Measurements from ENCODE around the gene EED.
"Not testable (repeated sequence)": the region's sequence is repeated elsewhere in the genome, so short reads cannot be mapped to it uniquely, and the experiment has no call there.

EED gene

DNA sequence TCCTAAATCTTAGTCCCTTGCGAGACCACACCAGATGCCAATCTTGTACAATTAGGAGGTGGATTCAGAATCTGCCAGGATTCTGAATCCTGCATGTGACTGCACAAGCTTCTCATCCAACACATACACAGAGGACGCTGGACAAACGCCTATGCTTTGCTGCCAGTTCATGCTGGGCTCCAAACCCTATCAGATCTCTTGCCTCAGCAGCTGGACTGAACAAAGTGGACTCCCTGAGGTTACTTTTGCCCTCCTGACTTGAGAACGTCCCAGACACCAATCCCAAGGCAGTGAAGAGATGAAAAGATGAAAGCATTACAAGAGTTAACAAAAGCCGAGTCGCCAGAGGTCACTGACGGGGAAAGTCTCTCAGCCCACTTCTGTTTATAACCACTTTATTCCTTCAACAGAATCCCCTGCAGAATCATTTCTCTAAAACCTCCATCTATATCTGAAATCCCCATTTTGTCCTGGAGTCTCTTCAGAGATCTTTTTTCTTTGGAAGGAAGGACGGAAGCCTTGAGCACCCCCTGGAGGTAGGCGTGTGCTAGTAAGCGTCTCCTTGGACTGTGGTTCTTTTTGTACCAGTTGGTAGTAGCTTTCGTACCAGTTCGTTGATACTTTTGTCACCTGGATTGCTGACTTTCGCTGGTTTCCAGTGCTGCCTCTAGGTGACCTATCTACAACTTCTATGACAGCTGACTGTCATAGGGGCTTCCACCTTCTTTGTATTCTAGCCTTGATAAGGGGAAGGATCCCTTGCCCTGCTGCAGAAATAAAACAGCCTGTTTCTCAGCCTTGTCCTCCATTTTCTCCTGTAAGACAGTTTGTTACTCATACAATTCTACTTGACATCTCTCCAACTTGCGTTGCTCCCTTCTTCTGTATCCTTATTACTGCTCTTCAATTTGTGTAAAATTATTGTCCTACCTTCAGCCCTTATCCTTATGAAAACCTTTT, 26.1 kb upstream of the EED start:
- DNase-seq = peak in 12 of 14 donors; percentile 10 to 67 (median 36)

DNA sequence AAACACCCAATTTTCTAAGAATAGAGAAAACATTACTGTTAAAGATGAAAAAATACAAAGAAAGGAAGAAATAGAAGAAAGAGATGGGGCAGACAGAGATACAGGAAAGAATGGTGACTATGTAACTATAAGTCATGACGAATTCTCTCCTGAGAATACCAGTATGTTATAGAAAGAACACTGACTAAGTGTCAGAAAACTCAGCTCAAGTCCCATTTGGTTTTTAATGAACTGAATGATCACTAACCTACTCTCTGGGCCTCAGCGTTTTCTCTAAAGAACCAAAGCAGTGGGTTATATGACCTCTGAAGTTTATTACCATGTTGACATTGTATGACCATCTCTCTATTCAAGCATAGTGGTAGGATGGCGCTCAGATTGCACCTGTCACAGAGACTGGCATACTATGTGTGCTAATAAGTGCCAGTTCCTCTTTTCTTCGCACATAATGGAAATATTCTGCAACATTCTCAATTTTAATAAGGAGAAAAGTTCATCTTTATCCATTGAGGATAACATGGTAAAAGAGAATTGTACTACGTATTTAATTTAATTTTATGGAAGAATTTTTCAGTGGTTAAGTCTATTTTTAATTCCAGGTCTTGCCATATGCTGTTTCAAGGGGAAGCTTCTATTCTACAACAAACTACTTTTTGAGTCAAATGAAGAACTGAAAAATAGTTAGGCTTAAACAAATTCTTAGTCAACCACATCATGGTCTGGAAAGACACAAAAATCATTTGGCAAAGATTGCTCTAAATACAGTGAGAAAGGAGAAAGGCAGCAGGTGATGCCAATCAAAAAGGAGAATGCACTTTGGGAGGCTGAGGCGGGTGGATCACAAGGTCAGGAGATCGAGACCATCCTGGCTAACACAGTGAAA, 25.0 kb upstream of the EED start:
- no peak for DNase-seq

DNA sequence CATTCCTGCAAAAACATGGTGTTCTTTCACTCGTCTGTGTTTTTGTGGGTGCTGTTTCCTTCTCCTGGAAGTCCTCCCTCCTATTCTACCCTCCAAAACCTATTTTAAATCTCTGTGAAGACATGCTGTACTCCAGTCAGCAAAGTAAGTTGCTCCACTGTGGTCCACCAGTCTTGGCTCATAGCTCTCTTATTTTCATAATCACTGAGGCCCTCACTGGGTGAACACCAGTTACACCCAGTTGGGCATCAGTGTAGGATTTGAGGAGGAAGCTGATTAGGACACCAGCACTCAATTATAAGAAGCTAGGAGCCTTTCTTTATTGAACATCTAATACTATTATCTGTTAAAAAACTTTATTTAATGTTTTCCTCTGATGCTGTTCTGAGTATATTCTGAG, 23.9 kb upstream of the EED start:
- DNase-seq = no peak

DNA sequence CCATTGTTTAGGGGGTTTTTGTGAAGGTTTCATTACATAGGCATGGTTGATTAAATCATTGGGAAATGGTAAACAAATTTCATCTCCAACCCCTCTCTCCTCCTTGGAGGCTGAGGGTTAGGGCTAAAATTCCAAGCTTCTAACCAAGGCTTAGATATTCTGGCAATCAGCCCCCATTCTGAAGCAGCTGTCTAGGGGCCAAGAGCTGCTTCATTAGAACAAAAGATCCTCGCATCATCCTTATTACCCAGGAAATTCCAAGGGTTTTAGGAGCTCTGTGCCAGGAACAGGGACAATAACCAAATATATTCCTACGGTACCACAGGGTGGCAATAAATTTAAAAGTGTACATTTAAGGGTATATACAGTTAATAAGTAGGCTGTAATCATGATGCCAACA, 22.5 kb upstream of the EED start:
- DNase-seq = no peak

DNA sequence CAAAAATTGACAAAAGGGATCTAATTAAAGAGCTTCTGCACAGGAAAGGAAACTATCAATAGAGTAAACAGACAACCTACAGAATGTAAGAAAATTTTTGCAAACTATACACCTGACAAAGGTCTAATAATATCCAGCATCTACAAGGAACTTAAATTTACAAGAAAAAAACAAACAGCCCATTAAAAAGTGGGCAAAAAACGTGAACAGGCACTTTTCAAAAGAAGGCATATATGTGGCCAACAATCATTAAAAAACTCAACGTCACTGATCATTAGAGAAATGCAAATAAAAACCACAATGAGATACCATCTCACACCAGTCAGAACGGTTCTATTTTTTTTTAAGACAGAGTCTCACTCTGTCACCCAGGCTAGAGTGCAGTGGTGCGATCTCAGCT, 20.0 kb upstream of the EED start:
- DNase-seq = not testable (repeated sequence)

DNA sequence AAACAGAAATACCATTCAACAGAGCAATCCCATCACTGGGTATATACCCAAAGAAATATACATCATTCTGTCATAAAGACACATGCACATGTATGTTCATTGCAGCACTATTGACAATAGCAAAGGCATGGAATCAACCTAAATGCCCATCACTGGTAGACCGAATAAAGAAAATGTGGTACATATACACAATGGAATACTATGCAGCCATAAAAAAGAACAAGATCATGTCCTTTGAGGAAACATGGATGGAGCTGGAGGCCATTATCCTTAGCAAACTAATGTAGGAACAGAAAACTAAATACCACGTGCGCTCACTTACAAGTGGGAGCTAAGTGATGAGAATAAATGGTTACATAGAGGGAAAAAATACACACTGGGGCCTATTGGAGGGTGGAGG, 19.2 kb upstream of the EED start:
- DNase-seq = not testable (repeated sequence)

DNA sequence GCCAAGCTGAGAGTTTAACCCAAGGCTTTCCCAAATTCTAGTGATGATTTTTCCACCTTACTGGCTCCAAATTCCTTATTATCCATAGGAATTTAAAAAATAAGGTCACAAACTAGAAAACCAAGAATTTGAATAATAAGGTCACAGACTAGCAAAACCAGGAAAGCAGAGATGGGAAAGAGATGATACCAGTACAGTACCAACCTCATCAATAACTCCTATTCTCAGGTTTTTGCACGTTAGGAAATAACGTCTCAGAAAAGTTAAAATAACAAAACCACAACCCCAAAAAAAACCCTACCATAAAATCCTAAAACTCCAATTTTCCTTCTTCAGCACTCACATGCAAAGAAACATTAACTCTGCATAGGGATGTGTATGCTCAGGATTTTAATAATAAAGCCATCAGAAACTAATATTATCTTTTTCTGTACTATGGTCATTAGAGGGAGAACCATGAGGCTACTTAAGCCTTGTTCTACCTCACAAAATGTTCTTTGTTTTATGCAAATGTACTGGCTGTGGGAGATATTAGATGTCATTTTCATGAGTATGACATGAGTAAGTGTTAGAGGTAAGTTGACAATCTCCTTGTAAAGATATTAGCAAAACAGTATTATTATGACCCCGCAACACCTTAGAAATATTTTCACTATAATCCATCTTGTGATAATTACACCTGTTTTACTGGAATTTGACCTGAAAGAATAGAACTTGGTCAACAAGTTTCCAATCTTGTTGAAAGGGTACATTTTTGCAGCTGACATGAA, 16.1 kb upstream of the EED start:
- DNase-seq = no peak

DNA sequence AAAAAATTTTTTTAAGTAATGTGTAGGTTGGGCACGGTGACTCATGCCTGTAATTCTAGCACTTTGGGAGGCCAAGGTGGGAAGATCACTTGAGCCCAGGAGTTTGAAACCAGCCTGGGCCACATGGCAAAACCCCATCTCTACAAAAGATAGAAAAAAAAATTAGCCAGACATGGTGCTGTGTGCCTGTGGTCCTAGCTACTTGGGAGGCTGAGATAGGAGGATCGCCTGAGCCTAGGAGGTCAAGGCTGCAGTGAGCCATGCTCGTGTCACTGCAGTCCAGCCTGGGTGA, 15.6 kb upstream of the EED start:
- DNase-seq = not testable (repeated sequence)

DNA sequence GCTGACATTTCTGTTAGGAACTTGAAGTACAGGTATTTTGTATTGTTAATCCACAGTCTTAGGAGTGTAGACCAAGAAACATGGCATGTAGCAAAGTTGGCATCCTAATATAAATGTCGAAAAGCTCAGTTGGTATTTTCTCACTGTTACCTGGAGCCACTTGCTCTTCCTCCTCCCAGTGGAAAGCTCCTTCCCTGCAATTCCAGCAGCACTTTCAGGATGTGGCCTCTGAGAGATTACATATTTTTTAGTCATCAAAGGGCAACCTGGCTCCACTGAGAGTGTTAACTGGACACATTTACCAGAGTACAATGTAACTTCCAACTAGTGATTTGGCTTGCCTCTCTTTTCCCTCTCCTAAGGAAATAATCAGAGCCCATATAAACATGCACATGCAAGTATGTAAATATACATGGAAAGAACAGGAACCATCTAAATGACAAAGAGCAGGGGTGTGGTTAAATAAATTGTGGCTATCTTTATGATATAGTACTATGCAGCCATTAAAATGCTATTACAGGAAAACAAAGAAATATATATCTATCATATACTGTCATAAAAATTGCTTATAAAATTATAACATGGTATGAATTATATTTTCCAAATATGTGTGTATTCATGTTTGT, 14.3 kb upstream of the EED start:
- DNase-seq = no peak

DNA sequence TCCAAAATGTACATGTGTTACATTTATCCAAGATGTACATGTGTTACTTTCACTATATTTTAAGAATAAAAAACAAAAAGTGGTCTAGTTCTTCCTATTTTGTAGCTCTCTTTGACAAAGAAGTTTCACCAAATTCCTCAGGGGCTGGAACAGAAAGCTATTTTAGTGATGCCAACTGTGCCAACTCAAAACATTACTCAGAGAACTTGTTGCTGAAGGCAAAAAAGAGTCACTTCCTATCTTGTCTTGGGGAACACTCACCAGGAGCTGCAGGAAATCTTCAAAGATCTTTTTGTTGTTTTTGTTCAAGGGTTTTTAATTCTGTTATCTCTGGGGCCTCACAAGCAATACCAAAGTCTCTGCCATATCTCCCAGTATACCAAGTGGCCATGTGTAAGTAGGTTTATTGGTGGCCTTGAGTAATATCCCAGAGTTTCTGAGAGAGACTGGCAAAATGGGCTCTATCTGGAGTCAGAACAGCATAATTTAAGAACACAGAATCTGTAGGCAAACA, 13.6 kb upstream of the EED start:
- DNase-seq = no peak

DNA sequence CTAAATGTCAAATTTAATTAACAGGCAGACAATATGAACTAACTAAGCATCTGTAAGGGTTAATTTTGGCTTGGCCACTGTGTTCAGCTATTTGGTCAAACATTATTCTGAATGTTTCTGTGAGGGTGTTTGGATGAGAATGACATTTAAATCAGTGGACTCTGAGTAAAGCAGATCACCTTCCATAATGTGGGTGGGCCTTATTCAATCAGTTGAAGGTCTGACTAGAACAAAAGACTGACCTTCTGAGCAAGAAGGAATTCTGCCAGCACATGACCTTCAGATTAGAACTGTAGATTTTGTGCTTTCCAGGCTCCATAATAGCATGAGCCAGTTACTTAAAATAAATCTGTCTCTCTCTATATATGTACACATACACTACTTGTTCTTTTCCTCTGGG, 12.0 kb upstream of the EED start:
- DNase-seq = no peak

DNA sequence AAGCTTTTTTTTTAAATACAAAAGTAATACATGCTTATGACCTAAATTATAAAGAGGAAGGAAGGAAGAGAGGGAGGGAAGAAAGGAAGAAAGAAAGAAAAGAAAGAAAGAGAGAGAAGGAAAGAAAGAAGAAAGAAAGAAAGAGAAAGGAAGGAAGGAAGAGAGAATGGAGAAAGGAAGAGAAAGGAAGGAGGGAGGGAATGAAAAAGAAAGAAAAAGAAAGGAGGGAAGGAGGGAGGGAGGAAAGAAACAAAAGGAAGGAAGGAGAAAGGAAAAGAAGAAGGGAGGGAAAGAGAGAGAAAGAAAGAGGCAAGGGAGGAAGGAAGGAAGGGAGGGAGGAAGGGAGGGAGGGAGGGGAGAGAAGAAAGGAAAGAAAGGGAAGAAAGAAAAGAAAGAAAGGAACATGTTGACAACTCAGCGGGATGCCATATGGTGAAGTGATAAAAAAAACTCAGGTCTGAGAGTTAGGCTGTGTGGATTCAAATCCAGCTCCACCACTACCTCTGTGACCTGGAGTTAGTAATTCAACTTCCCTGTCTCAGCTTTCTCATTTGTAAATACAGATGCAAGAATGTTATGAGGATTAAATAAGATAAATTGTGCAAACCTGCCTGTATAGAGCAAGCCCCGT, 9.6 kb upstream of the EED start:
- DNase-seq = no peak

DNA sequence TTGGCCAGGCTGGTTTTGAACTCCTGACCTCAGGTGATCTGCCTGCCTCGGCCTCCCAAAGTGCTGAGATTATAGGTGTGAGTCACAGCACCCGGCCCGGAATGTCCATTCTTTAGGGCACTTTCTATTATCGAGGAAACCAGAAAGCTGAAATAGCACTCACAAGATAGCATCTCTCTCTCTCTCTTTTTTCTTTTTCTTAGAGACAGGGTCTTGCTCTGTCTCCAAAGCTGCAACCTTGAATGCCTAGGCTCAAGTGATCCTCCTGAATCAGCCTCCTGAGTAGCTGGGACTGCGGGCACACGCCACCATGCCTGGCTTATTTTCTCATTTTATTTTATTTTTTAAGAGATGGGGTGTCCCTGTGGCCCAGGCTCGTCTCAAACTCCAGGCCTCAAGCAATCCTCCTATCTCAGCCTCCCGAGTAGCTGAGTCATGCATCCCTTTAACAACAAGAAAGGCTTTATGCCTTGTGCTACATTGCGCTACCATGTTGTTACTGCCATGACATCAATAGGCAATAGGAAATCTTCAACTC, 7.2 kb upstream of the EED start:
- DNase-seq = no peak

DNA sequence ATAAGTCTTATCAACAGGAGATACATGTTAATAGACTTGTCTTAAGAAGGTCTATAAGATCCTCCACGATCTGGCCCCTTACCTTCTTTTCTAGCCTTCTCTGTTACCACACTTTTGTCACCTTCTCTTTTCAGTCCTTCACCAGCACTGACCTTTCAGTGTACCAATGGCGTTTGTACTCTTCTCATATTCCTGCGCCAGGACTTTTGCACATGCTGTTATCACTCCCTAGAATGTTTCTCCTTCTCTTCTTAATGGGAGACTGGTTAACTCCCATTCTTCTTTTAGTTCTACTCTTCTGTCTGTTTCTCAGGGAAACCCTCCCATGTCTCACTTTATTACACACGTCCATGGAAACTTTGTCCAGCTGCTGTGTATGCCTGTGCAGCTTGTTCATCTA, 4.4 kb upstream of the EED start:
- no peak for DNase-seq

DNA sequence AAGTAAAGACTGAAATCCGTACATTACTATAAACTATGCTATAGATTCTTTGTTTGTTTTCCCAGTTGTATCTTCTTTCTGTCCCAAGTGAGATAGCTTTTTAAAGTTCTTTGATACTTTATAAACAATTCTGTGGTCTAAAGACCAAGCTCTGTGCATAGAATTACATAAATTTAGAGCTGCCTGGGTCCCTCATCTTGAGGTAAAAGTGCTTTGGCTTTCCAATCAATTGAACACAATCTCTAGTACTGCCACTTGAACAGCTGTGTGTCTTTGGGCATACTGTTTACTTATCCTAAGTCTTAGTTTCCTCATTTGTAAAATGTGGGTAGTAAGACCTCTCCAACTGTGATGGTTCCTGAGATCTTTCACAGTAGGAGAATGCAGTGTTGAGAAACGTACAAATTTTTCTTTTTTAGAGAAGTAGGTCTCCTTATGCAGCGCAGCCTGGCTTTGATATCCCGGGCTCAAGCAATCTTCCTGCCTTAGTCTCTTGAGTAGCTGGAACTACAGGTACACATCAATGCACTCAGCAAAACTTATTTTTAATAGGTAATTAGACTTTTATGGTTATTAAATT, 2.5 kb upstream of the EED start:
- DNase-seq = no peak

DNA sequence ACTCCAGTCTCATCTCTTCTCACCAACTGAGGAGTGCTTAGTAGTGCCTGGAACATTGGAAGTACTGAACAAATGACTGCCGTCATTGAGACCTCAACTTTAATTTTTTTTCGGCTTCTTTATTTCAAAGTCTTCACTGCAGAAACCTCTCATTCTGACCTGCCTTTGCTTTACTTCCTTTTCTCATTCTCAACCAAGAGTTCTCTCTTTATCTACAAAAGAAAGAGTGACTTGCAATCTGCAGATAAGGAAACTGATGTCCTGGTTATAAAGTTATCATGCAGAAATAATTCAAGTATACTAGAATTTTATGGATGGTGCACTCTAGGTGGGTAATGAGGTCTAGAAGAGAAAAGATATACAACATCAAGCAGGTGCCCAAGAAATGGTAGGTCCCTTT, 1.2 kb upstream of the EED start:
- DNase-seq = no peak

DNA sequence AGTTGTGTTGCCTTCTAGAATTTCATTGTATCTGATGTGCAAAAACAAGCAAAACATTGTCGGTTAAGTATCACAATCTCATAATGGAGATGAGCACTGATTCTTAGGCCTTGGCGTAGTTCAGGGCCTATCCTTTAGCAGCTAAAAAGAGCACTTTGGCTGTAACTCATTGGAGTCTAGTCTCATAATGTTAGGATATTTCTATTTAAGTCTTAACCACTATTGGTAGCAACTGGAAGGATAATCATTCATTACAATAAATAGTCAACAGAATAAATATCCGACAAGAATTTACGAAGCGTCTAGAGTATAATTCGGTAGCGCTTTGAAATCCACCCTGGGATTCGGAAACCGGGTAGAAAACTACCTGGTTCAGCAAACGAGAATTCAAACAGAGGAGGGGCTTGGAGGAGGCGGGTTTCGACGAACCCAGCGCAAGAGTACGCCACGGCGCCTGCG, 461 bp upstream of the EED start:
- DNase-seq = peak in 1 of 14 donors; percentile 92

DNA sequence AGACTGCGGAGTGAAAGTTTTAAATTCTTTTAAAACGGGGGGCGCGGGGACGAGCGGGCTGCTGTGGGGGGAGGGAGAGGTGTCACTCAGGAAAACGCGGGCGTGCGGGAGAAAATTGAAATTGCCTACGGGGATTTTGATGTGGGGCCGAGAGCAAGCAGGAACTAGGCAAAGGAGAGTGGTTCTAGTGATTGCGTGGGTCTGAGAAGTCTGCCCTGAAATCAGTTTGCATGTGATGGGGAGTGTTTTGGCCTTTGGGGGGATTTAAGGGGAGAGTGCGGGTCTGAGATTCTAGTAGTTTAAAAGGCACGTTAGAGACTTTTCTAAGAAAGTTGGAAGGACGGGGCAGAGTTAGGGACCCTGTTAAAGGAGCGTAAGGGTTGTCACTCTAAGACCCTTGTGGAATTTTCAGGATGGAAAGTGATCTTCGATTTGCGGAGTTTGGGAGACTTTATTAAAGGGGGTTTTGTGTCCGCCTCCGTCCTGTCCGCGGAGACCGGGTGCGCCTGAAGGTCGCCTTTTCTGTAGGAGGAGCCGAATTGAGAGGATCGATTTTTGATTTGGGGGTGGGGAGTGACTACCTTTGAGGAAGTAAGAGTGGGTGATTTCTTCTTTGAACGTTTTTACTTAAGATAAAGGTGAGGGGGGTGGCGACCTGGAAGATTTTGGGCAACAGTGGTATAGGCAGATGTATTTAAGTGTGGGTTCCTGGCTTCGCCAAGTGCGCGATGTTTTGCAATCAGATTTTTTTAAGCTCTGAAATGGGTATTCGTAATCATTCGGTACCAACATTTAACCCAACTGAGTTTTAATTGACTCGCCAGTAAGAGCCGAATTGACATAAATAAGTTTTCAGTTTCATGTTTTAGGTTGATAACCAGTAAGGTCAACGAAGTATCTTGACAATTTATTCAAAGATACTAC, 1.1 kb downstream of the EED start:
- DNase-seq = peak in 2 of 14 donors; percentile 24 to 35

DNA sequence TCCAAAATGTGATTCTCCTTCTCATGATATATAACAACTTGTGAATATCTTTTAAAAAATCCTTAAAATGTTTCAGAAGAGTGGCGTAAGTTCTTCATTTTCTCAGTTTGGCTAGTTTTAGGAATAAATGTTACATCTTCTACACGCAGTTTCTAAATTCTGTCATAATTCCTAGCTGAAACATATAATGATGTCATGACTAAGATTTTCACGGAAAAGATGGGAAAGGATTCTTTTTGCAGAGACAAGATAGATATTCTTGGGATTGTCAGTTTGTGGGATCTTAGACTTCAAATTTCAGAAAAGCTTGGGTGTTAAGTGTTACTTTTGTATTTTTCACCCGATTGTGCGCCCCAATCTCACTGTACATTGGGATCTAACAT, 1.7 kb downstream of the EED start:
- no peak for DNase-seq

DNA sequence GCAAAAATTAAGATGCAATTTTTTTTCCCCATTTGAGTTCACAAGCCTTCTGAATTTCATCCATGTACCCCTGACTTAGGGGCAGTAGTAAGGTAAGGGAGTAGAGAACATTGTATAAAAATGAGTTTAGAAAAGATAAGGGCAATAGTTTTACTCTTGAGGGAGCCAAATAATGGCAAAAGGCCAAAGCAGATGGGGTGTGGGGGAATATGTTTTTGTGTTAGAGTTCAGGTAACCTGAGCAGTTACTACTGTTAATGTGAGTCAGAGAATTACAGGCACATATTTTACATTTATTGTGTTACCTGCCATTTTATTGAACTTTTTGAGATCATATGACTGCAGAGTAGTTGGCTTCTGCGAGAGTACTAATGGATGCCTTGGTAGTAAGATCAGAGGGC, 3.1 kb downstream of the EED start:
- no peak for DNase-seq
